GM19372 (cell line): ENCODE data around the gene OPCML.

ENCODE experiments used
- ATAC-seq: cut with Tn5 transposase; IDR thresholded peaks from one replicate; pipeline ENCODE4 v1.9.1; 2021; ENCODE audit warnings: mild to moderate bottlenecking, low read depth, moderate library complexity; ENCODE audit not compliant: unreplicated experiment

Gene OPCML

GRCh38 chr11:132610216-132610615 is 922.1 kb downstream of the OPCML start:
- no peak for ATAC-seq

GRCh38 chr11:132607575-132607974 is 924.7 kb downstream of the OPCML start:
- no peak for ATAC-seq

- no peak for ATAC-seq
Measured at GRCh38 chr11:132605825-132606570, 926.3 kb downstream of the OPCML start.

- no peak for ATAC-seq
Measured at GRCh38 chr11:132604431-132604830, 927.9 kb downstream of the OPCML start.

GRCh38 chr11:132601875-132602274 is 930.4 kb downstream of the OPCML start:
- no peak for ATAC-seq

GRCh38 chr11:132595711-132596134 is 936.6 kb downstream of the OPCML start:
- no peak for ATAC-seq

GRCh38 chr11:132595246-132595645 is 937.1 kb downstream of the OPCML start:
- no peak for ATAC-seq

GRCh38 chr11:132590986-132591385 is 941.3 kb downstream of the OPCML start:
- ATAC-seq: no peak

GRCh38 chr11:132590554-132590953 is 941.7 kb downstream of the OPCML start:
- ATAC-seq: no peak

- no peak for ATAC-seq
Measured at GRCh38 chr11:132589791-132590190, 942.5 kb downstream of the OPCML start.

GRCh38 chr11:132588366-132588765 is 943.9 kb downstream of the OPCML start:
- ATAC-seq: no peak

- no peak for ATAC-seq
Measured at GRCh38 chr11:132587716-132588115, 944.6 kb downstream of the OPCML start.

- ATAC-seq: no peak
Measured at GRCh38 chr11:132586801-132587200, 945.5 kb downstream of the OPCML start.

- ATAC-seq: no peak
Measured at GRCh38 chr11:132579634-132580327, 952.5 kb downstream of the OPCML start.

- ATAC-seq: no peak
Measured at GRCh38 chr11:132579136-132579535, 953.2 kb downstream of the OPCML start.

- ATAC-seq: no peak
Measured at GRCh38 chr11:132578580-132578979, 953.7 kb downstream of the OPCML start.

GRCh38 chr11:132576706-132577105 is 955.6 kb downstream of the OPCML start:
- ATAC-seq: no peak

- ATAC-seq: no peak
Measured at GRCh38 chr11:132564091-132564885, 968.0 kb downstream of the OPCML start.

GRCh38 chr11:132563050-132563449 is 969.3 kb downstream of the OPCML start:
- no peak for ATAC-seq

- ATAC-seq: no peak
Measured at GRCh38 chr11:132561937-132562336, 970.4 kb downstream of the OPCML start.

GRCh38 chr11:132559331-132560036 is 972.8 kb downstream of the OPCML start:
- no peak for ATAC-seq
